ENCODE measurements around the gene SRSF5. TPM values are rescaled to one million over a fixed set of nuclear protein-coding genes. Genes with fewer than 3 reads are reported as not detected.

Gene SRSF5
- total and polyA plus RNA-seq, 8 donors: 188 to 780 (median 659) TPM

GRCh38 chr14:69755784-69756183 lies 11.2 kb upstream of the SRSF5 start:
- no peak overlapping the region for H3K27ac ChIP-seq
- H3K4me3 ChIP-seq: no peak overlapping the region
- intact Hi-C loops (cut with DNase I): no loop called here
- no peak for DNase-seq
- TF ChIP-seq CTCF (IDR thresholded peaks at IDR 0.05): no peak
- H3K9me3 ChIP-seq: no peaks in the 10 kb centered on the region
- no peaks in the 10 kb centered on the region for H3K36me3 ChIP-seq
- H3K27me3 ChIP-seq: no peaks in the 10 kb centered on the region
- H3K4me1 ChIP-seq: no peaks in the 10 kb centered on the region
- no peak for ATAC-seq

GRCh38 chr14:69756298-69756697 lies 10.6 kb upstream of the SRSF5 start:
- H3K9me3 ChIP-seq: no peaks in the 10 kb centered on the region
- TF ChIP-seq CTCF (IDR thresholded peaks at IDR 0.05): no peak
- no peak overlapping the region for H3K27ac ChIP-seq
- ATAC-seq (no peak), DNase-seq (no peak)
- no peaks in the 10 kb centered on the region for H3K27me3 ChIP-seq
- no peaks in the 10 kb centered on the region for H3K4me1 ChIP-seq
- H3K4me3 ChIP-seq: no peak overlapping the region
- intact Hi-C loops (cut with DNase I): no loop called here
- no peaks in the 10 kb centered on the region for H3K36me3 ChIP-seq

- H3K4me3 ChIP-seq: no peak overlapping the region
- TF ChIP-seq CTCF (IDR thresholded peaks at IDR 0.05): no peak
- no peaks in the 10 kb centered on the region for H3K9me3 ChIP-seq
- intact Hi-C loops (cut with DNase I): no loop called here
- DNase-seq: no peak
- H3K27ac ChIP-seq: peak overlapping the region in 1 of 2 donors; percentile 23
- H3K36me3 ChIP-seq: no peaks in the 10 kb centered on the region
- peaks cover 0 to 3% of the 10 kb centered on the region in 2 donors for H3K4me1 ChIP-seq
- no peaks in the 10 kb centered on the region for H3K27me3 ChIP-seq
- no peak for ATAC-seq
Observed at GRCh38 chr14:69760810-69761209, 6.1 kb upstream of the SRSF5 start.

- Histone ChIP-seq H3K27me3 (no peaks in the 10 kb centered on the region), H3K36me3 (peaks cover 4 to 12% of the 10 kb centered on the region in 2 donors), H3K9me3 (no peaks in the 10 kb centered on the region), H3K4me1 (peaks cover 11 to 19% of the 10 kb centered on the region in 2 donors), H3K4me3 (no peak overlapping the region), H3K27ac (no peak overlapping the region)
- DNase-seq (no peak), ATAC-seq (no peak)
- no peak for TF ChIP-seq CTCF (IDR thresholded peaks at IDR 0.05)
- intact Hi-C loops (cut with DNase I): no loop called here
Observed at GRCh38 chr14:69763761-69764510, 3.0 kb upstream of the SRSF5 start.

- Histone ChIP-seq H3K9me3 (no peaks in the 10 kb centered on the region), H3K27me3 (no peaks in the 10 kb centered on the region), H3K36me3 (peaks cover 7 to 47% of the 10 kb centered on the region in 2 donors), H3K4me1 (peaks cover 14 to 46% of the 10 kb centered on the region in 2 donors), H3K27ac (peak overlapping the region; percentile 100), H3K4me3 (peak overlapping the region; percentile 81 to 90)
- intact Hi-C loops (cut with DNase I): no loop called here
- TF ChIP-seq CTCF (IDR thresholded peaks at IDR 0.05): no peak
- ATAC-seq (peak; percentile 93), DNase-seq (peak; percentile 87 to 98 (median 95))
Observed at GRCh38 chr14:69767369-69767999, 542 bp downstream of the SRSF5 start.

Data from left lung (tissue), 10 donors.